T1000 (cell line): Measurements from ENCODE around the gene PHKG1.
"Not testable (repeated sequence)": the region's sequence is repeated elsewhere in the genome, so short reads cannot be mapped to it uniquely, and the experiment has no call there.

Source experiments
- DNase-seq: peaks from one replicate; lab custom pipeline; 2025; ENCODE audit warnings: mixed read lengths; lab: John Stamatoyannopoulos, UW

The PHKG1 gene

GRCh38 chr7:56083150-56083785 is 9.5 kb downstream of the PHKG1 start:
- no peak for DNase-seq

- DNase-seq, result no peak
These were observed 11.0 kb downstream of the PHKG1 start for GRCh38 chr7:56081626-56082340.

GRCh38 chr7:56080726-56081435 is 11.9 kb downstream of the PHKG1 start:
- DNase-seq, result not testable (repeated sequence)

- no peak for DNase-seq
These were observed 13.1 kb downstream of the PHKG1 start for GRCh38 chr7:56079450-56080185.

GRCh38 chr7:56078196-56078595 is 14.6 kb downstream of the PHKG1 start:
- no peak for DNase-seq

GRCh38 chr7:56077681-56078080 is 15.1 kb downstream of the PHKG1 start:
- no peak for DNase-seq

- peak; percentile 79 for DNase-seq
These were observed 18.4 kb downstream of the PHKG1 start for GRCh38 chr7:56074371-56074791.

GRCh38 chr7:56066376-56066775 is 26.4 kb downstream of the PHKG1 start:
- not testable (repeated sequence) for DNase-seq

- DNase-seq, result peak; percentile 84
These were observed 28.7 kb downstream of the PHKG1 start, which contains the start of gene SUMF2 for GRCh38 chr7:56063882-56064625. Gene SUMF2 (plus strand): TSS chr7:56064286. CDS start chr7:56064312, 26 bp downstream.

GRCh38 chr7:56063500-56063881 is 29.3 kb downstream of the PHKG1 start:
- DNase-seq, result no peak

- no peak for DNase-seq
These were observed 30.4 kb downstream of the PHKG1 start for GRCh38 chr7:56062382-56062781.

GRCh38 chr7:56053993-56054392 is 38.8 kb downstream of the PHKG1 start:
- no peak for DNase-seq

GRCh38 chr7:56053379-56053778 is 39.4 kb downstream of the PHKG1 start:
- DNase-seq, result no peak

GRCh38 chr7:56051339-56052191 is 41.2 kb downstream of the PHKG1 start, which contains the start of the genes CCT6A and PSPH:
Gene CCT6A (plus strand): TSS chr7:56051765. CDS start chr7:56051849, 84 bp downstream.
Gene PSPH (minus strand): TSS chr7:56051444. CDS start chr7:56021212, 30,232 bp downstream.
- peak; percentile 97 for DNase-seq

- no peak for DNase-seq
These were observed 41.8 kb downstream of the PHKG1 start for GRCh38 chr7:56051053-56051338.

- not testable (repeated sequence) for DNase-seq
These were observed 44.0 kb downstream of the PHKG1 start for GRCh38 chr7:56048763-56049162.

GRCh38 chr7:56048245-56048644 is 44.5 kb downstream of the PHKG1 start:
- DNase-seq, result no peak

GRCh38 chr7:56047446-56048116 is 45.2 kb downstream of the PHKG1 start:
- not testable (repeated sequence) for DNase-seq

- no peak for DNase-seq
These were observed 45.9 kb downstream of the PHKG1 start for GRCh38 chr7:56046721-56047445.
